CD4-positive, alpha-beta T cell treated with Interleukin-15 for 4 hours (primary cell): ENCODE measurements around the gene ZHX3.

ENCODE experiments used
- DNase-seq: peaks from one replicate; pipeline ENCODE4 v3.0.0-alpha.2; 2020; ENCODE audit warnings: low spot score

ZHX3 gene

GRCh38 chr20:41300383-41300782 is 17.1 kb downstream of the ZHX3 start:
- no peak for DNase-seq

- no peak for DNase-seq
Observed at GRCh38 chr20:41299899-41300298, 17.6 kb downstream of the ZHX3 start.

- DNase-seq: no peak
Observed at GRCh38 chr20:41293269-41294037, 24.1 kb downstream of the ZHX3 start.

GRCh38 chr20:41290804-41291389 is 26.6 kb downstream of the ZHX3 start:
- DNase-seq: no peak

- DNase-seq: no peak
Observed at GRCh38 chr20:41287327-41287726, 30.2 kb downstream of the ZHX3 start.

GRCh38 chr20:41286240-41286851 is 31.2 kb downstream of the ZHX3 start:
- no peak for DNase-seq

- DNase-seq: no peak
Observed at GRCh38 chr20:41279546-41280225, 37.8 kb downstream of the ZHX3 start.

GRCh38 chr20:41278936-41279335 is 38.6 kb downstream of the ZHX3 start:
- no peak for DNase-seq

- DNase-seq: no peak
Observed at GRCh38 chr20:41277049-41277448, 40.5 kb downstream of the ZHX3 start.

GRCh38 chr20:41276317-41276751 is 41.2 kb downstream of the ZHX3 start:
- no peak for DNase-seq

GRCh38 chr20:41275301-41275731 is 42.2 kb downstream of the ZHX3 start:
- no peak for DNase-seq

GRCh38 chr20:41274152-41274551 is 43.4 kb downstream of the ZHX3 start:
- DNase-seq: no peak

GRCh38 chr20:41273445-41273844 is 44.1 kb downstream of the ZHX3 start:
- no peak for DNase-seq

GRCh38 chr20:41272339-41272738 is 45.2 kb downstream of the ZHX3 start:
- DNase-seq: no peak

- no peak for DNase-seq
Observed at GRCh38 chr20:41268917-41269652, 48.4 kb downstream of the ZHX3 start.

GRCh38 chr20:41268402-41268801 is 49.1 kb downstream of the ZHX3 start:
- DNase-seq: no peak

GRCh38 chr20:41265938-41266337 is 51.6 kb downstream of the ZHX3 start:
- no peak for DNase-seq

- no peak for DNase-seq
Observed at GRCh38 chr20:41264819-41265218, 52.7 kb downstream of the ZHX3 start.

GRCh38 chr20:41261790-41262717 is 55.5 kb downstream of the ZHX3 start:
- DNase-seq: no peak

GRCh38 chr20:41261260-41261659 is 56.3 kb downstream of the ZHX3 start:
- no peak for DNase-seq

GRCh38 chr20:41260734-41261220 is 56.8 kb downstream of the ZHX3 start:
- no peak for DNase-seq
